B cell (primary cell): ENCODE data around the gene PSMD11.
A peak's percentile ranks its signal among the peaks of the same experiment; 100 is the strongest.

Source experiments
- EZH2 ChIP-seq: IDR thresholded peaks from 2 replicates; pipeline ENCODE4 v1.6.1; 2012; ENCODE audit warnings: borderline replicate concordance, low read depth, mild to moderate bottlenecking, moderate library complexity, low read length; ENCODE audit not compliant: insufficient read depth, poor library complexity, severe bottlenecking
- TF ChIP-seq, protein P1 (sequence below): fragments of 200-600 bp; IDR thresholded peaks from one replicate; pipeline ENCODE4 v1.8.0; 2022; ENCODE audit warnings: antibody characterized with exemption, mild to moderate bottlenecking

GRCh38 chr17:32444301-32445073, at the start of gene PSMD11:
- TF ChIP-seq, protein P1, sequence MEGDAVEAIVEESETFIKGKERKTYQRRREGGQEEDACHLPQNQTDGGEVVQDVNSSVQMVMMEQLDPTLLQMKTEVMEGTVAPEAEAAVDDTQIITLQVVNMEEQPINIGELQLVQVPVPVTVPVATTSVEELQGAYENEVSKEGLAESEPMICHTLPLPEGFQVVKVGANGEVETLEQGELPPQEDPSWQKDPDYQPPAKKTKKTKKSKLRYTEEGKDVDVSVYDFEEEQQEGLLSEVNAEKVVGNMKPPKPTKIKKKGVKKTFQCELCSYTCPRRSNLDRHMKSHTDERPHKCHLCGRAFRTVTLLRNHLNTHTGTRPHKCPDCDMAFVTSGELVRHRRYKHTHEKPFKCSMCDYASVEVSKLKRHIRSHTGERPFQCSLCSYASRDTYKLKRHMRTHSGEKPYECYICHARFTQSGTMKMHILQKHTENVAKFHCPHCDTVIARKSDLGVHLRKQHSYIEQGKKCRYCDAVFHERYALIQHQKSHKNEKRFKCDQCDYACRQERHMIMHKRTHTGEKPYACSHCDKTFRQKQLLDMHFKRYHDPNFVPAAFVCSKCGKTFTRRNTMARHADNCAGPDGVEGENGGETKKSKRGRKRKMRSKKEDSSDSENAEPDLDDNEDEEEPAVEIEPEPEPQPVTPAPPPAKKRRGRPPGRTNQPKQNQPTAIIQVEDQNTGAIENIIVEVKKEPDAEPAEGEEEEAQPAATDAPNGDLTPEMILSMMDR, result peak; percentile 46
- no peak for TF ChIP-seq EZH2
